K562 (cell line): ENCODE results near the gene DCTN2. TPM values are rescaled to one million over a fixed set of nuclear protein-coding genes. Genes with fewer than 3 reads are reported as not detected.

Experiments used
- ARHGAP35 ChIP-seq: fragments of 450-650 bp; IDR thresholded peaks from 2 replicates; pipeline ENCODE4 v1.6.1; 2018; ENCODE audit not compliant: partially characterized antibody
- CHD2 ChIP-seq: IDR thresholded peaks from 2 replicates; pipeline ENCODE4 v1.6.1; 2011; ENCODE audit warnings: low read depth, low read length
- CSDE1 ChIP-seq, 2 experiments: fragments of 450-650 bp; IDR thresholded peaks; 2 replicates each; pipeline ENCODE4 v1.6.1; 2016; ENCODE audit warnings: mild to moderate bottlenecking in 1 of 2
- GABPB1 ChIP-seq: sonication (generic); formaldehyde crosslinking; IDR thresholded peaks from 2 replicates; pipeline ENCODE4 v1.8.0; 2022; ENCODE audit warnings: mild to moderate bottlenecking, missing genetic modification reagents
- JUN ChIP-seq, 2 experiments: sonication (generic) in 1 of 2; formaldehyde crosslinking in 1 of 2; IDR thresholded peaks; 2 replicates each; pipeline versions ENCODE4 v1.6.1 to v1.8.0; 2012 to 2022; ENCODE audit warnings: borderline replicate concordance in 2 of 2, mild to moderate bottlenecking in 2 of 2, improper control_type of control experiment in 1 of 2, low read depth in 1 of 2, low read length in 1 of 2, missing genetic modification reagents in 1 of 2
- PTRF ChIP-seq: fragments of 450-650 bp; IDR thresholded peaks from 2 replicates; pipeline ENCODE4 v1.6.1; 2016; ENCODE audit warnings: mild to moderate bottlenecking, missing genetic modification characterization, missing compliant biosample characterization
- SNRNP70 ChIP-seq: fragments of 200-400 bp; formaldehyde crosslinking; optimal IDR thresholded peaks from 2 replicates; pipeline ENCODE3; 2017; ENCODE audit warnings: low read depth, low read length
- TEAD4 ChIP-seq, 2 experiments: sonication (generic) in 1 of 2; formaldehyde crosslinking in 1 of 2; IDR thresholded peaks; 2 replicates each; pipeline versions ENCODE4 v1.6.1 to v1.8.0; 2012 to 2022; ENCODE audit warnings: borderline replicate concordance in 1 of 2, inconsistent platforms in 1 of 2, low read length in 1 of 2, mild to moderate bottlenecking in 1 of 2, missing genetic modification reagents in 1 of 2
- ZBTB7A ChIP-seq: IDR thresholded peaks from 2 replicates; pipeline ENCODE4 v1.6.1; 2011; ENCODE audit warnings: low read depth, mild to moderate bottlenecking, low read length, moderate library complexity, borderline replicate concordance; ENCODE audit not compliant: control insufficient read depth
- polyA plus RNA-seq, 8 experiments: library from polyadenylated mRNA; depleted of rRNA in 4 of 8; stranded (reverse) in 5 of 8; unstranded in 3 of 8; fragments of >200 nt; fragmentation: Nextera tagmentation in 2 of 8; fragmentation: Illumina TruSeq in 1 of 8; extraction: Ambion mirVana in 2 of 8; extraction: Trizol in 1 of 8; gene quantifications; 2 replicates each; pipeline versions ENCODE4 v1.2.1 to v1.2.3, GENCODE V29; 2011 to 2014; ENCODE audit warnings: inconsistent platforms in 1 of 8, missing spikeins in 1 of 8
- total RNA-seq, 7 experiments: library from RNA; depleted of rRNA in 6 of 7; stranded (reverse); fragments of >200 nt in 6 of 7; fragmentation: Illumina TruSeq in 2 of 7; extraction: Trizol in 2 of 7; gene quantifications; 2 replicates each; pipeline versions ENCODE4 v1.2.1 to v1.2.3, GENCODE V29; 2011 to 2021; ENCODE audit warnings: low replicate concordance in 1 of 7
- TF ChIP-seq, protein P1 (sequence below): fragments of 250-450 bp; sonication (Bioruptor Pico); IDR thresholded peaks from 2 replicates; pipeline ENCODE4 v1.4.0; 2020; ENCODE audit warnings: mild to moderate bottlenecking
- TF ChIP-seq, protein P2 (sequence below): sonication (generic); formaldehyde crosslinking; IDR thresholded peaks from 2 replicates; pipeline ENCODE4 v1.5.0; 2020; ENCODE audit warnings: missing genetic modification reagents
- TF ChIP-seq, protein P3 (sequence below), 3 experiments: IDR thresholded peaks in 2 of 3; conservative IDR thresholded peaks in 1 of 3; 2 replicates each; pipeline ENCODE4 v1.5.1; 2011 to 2012; ENCODE audit warnings: low read length in 3 of 3, mild to moderate bottlenecking in 3 of 3, control low read depth in 2 of 3, improper control_type of control experiment in 1 of 3, inconsistent platforms in 1 of 3, low read depth in 1 of 3, mixed read lengths in 1 of 3, moderate library complexity in 1 of 3; ENCODE audit not compliant: insufficient read depth in 2 of 3
- TF ChIP-seq, protein P4 (sequence below): fragments of 250-450 bp; sonication (Bioruptor Pico); IDR thresholded peaks from 2 replicates; pipeline ENCODE4 v1.8.0; 2021; ENCODE audit warnings: moderate library complexity, mild to moderate bottlenecking, inconsistent platforms
- TF ChIP-seq, protein P5 (sequence below): fragments of 250-450 bp; sonication (Bioruptor Pico); IDR thresholded peaks from 2 replicates; pipeline ENCODE4 v1.8.0; 2021; ENCODE audit warnings: mild to moderate bottlenecking, moderate library complexity
- TF ChIP-seq, protein P6 (sequence below): fragments of 250-450 bp; sonication (Bioruptor Pico); IDR thresholded peaks from 2 replicates; pipeline ENCODE4 v1.4.0; 2020; ENCODE audit warnings: borderline replicate concordance
- TF ChIP-seq, protein P7 (sequence below): fragments of 200-400 bp; formaldehyde crosslinking; IDR thresholded peaks from 2 replicates; pipeline ENCODE4 v1.6.1; 2017; ENCODE audit warnings: mild to moderate bottlenecking, low read depth, low read length, moderate library complexity

Gene DCTN2
- total and polyA plus RNA-seq, 9 of the 15 experiments (the other 6 are each of a cell fraction or from before 2014, with no cell fraction given): 43.6 to 270 (median 125) TPM

DNA sequence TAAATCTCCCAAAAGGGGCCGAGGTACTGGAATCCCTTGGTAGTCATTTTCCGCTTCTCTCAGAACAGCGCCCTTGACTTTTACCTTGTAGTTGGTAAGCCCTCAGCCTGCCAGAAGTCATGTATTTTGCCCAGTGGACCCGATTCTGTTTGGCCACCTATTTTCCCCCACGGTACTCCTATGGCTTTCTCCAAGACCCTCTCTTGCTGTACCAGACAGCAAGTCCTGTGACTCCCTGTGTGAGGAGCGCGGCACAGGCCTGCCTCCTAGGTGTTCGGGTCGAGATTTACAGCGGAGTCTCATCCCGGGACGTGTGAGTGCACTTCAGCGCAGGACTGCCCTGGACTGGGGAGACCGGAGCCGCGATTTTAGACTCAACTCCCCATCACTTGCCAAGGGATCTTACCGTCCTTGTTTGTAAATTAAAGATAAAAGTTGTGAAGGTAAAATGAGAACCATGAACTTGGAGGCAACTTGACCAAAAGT, 25.4 kb downstream of the DCTN2 start (continued):
- TF ChIP-seq, protein P1, sequence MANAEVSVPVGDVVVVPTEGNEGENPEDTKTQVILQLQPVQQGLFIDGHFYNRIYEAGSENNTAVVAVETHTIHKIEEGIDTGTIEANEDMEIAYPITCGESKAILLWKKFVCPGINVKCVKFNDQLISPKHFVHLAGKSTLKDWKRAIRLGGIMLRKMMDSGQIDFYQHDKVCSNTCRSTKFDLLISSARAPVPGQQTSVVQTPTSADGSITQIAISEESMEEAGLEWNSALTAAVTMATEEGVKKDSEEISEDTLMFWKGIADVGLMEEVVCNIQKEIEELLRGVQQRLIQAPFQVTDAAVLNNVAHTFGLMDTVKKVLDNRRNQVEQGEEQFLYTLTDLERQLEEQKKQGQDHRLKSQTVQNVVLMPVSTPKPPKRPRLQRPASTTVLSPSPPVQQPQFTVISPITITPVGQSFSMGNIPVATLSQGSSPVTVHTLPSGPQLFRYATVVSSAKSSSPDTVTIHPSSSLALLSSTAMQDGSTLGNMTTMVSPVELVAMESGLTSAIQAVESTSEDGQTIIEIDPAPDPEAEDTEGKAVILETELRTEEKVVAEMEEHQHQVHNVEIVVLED (CRISPR knock-in tag): no peak
- TF ChIP-seq, protein P2, sequence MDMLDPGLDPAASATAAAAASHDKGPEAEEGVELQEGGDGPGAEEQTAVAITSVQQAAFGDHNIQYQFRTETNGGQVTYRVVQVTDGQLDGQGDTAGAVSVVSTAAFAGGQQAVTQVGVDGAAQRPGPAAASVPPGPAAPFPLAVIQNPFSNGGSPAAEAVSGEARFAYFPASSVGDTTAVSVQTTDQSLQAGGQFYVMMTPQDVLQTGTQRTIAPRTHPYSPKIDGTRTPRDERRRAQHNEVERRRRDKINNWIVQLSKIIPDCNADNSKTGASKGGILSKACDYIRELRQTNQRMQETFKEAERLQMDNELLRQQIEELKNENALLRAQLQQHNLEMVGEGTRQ (CRISPR knock-in tag): no peak
- TF ChIP-seq SNRNP70 (no peak), PTRF (no peak), ARHGAP35 (no peak), ZBTB7A (no peak), GABPB1 (CRISPR knock-in tag) (no peak), JUN (IDR thresholded peaks at IDR 0.05; ENCODE audit: borderline replicate concordance, low read depth, low read length) (0 out of 2 replicates have a peak, but pooled peaks have one; percentile 4), JUN (CRISPR knock-in tag; IDR thresholded peaks at IDR 0.05; ENCODE audit: borderline replicate concordance) (no peak), TEAD4 (IDR thresholded peaks at IDR 0.05; ENCODE audit: low read length) (no peak), TEAD4 (CRISPR knock-in tag; IDR thresholded peaks at IDR 0.05; ENCODE audit: borderline replicate concordance) (no peak), CSDE1 (IDR thresholded peaks at IDR 0.05) (no peak; a peak in 1 of 4 replicates), CHD2 (no peak)
- TF ChIP-seq, protein P3, sequence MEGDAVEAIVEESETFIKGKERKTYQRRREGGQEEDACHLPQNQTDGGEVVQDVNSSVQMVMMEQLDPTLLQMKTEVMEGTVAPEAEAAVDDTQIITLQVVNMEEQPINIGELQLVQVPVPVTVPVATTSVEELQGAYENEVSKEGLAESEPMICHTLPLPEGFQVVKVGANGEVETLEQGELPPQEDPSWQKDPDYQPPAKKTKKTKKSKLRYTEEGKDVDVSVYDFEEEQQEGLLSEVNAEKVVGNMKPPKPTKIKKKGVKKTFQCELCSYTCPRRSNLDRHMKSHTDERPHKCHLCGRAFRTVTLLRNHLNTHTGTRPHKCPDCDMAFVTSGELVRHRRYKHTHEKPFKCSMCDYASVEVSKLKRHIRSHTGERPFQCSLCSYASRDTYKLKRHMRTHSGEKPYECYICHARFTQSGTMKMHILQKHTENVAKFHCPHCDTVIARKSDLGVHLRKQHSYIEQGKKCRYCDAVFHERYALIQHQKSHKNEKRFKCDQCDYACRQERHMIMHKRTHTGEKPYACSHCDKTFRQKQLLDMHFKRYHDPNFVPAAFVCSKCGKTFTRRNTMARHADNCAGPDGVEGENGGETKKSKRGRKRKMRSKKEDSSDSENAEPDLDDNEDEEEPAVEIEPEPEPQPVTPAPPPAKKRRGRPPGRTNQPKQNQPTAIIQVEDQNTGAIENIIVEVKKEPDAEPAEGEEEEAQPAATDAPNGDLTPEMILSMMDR (IDR thresholded peaks at IDR 0.05 in 2 of 3, conservative IDR thresholded peaks at IDR 0.05 in 1 of 3; ENCODE audit: insufficient read depth in 2 of 3, low read depth in 1 of 3, low read length in 3 of 3): peak; percentile 23 to 34 (median 34); a peak in 3 of 6 replicates
- TF ChIP-seq, protein P4, sequence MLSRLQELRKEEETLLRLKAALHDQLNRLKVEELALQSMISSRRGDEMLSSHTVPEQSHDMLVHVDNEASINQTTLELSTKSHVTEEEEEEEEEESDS (CRISPR knock-in tag): no peak
- TF ChIP-seq, protein P5, sequence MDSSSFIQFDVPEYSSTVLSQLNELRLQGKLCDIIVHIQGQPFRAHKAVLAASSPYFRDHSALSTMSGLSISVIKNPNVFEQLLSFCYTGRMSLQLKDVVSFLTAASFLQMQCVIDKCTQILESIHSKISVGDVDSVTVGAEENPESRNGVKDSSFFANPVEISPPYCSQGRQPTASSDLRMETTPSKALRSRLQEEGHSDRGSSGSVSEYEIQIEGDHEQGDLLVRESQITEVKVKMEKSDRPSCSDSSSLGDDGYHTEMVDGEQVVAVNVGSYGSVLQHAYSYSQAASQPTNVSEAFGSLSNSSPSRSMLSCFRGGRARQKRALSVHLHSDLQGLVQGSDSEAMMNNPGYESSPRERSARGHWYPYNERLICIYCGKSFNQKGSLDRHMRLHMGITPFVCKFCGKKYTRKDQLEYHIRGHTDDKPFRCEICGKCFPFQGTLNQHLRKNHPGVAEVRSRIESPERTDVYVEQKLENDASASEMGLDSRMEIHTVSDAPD (CRISPR knock-in tag): no peak
- TF ChIP-seq, protein P6, sequence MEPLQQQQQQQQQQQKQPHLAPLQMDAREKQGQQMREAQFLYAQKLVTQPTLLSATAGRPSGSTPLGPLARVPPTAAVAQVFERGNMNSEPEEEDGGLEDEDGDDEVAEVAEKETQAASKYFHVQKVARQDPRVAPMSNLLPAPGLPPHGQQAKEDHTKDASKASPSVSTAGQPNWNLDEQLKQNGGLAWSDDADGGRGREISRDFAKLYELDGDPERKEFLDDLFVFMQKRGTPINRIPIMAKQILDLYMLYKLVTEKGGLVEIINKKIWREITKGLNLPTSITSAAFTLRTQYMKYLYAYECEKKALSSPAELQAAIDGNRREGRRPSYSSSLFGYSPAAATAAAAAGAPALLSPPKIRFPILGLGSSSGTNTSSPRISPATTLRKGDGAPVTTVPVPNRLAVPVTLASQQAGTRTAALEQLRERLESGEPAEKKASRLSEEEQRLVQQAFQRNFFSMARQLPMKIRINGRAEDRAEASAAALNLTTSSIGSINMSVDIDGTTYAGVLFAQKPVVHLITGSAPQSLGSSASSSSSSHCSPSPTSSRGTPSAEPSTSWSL: 0 out of 2 replicates have a peak, but pooled peaks have one; percentile 70
- TF ChIP-seq, protein P7, sequence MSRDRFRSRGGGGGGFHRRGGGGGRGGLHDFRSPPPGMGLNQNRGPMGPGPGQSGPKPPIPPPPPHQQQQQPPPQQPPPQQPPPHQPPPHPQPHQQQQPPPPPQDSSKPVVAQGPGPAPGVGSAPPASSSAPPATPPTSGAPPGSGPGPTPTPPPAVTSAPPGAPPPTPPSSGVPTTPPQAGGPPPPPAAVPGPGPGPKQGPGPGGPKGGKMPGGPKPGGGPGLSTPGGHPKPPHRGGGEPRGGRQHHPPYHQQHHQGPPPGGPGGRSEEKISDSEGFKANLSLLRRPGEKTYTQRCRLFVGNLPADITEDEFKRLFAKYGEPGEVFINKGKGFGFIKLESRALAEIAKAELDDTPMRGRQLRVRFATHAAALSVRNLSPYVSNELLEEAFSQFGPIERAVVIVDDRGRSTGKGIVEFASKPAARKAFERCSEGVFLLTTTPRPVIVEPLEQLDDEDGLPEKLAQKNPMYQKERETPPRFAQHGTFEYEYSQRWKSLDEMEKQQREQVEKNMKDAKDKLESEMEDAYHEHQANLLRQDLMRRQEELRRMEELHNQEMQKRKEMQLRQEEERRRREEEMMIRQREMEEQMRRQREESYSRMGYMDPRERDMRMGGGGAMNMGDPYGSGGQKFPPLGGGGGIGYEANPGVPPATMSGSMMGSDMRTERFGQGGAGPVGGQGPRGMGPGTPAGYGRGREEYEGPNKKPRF: no peak
